GM19467 (cell line): ENCODE results near the gene FHIT.

Experiments used
- ATAC-seq: cut with Tn5 transposase; IDR thresholded peaks from one replicate; pipeline ENCODE4 v1.9.1; 2021; ENCODE audit warnings: mild to moderate bottlenecking, moderate library complexity; ENCODE audit not compliant: unreplicated experiment

FHIT gene

DNA sequence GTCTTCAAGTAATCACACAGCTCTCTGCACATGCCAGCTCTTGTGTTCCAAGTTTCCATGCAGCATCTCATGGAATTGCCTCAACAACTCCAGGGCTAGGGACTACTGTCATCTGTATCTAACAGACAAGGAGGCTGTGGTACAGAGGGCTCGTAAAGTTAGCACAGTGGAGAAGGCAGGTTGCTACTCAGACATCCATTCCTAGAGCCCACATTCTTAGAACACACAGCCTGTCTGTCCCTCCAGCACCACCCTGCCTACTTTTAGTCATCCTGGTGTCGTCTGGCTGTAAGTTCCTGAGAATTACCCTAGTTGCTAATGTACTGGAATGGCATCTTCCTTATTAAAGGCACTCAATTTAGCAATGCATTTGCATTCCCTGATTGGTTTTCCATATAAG lies 862.5 kb downstream of the FHIT start:
- ATAC-seq, result no peak

DNA sequence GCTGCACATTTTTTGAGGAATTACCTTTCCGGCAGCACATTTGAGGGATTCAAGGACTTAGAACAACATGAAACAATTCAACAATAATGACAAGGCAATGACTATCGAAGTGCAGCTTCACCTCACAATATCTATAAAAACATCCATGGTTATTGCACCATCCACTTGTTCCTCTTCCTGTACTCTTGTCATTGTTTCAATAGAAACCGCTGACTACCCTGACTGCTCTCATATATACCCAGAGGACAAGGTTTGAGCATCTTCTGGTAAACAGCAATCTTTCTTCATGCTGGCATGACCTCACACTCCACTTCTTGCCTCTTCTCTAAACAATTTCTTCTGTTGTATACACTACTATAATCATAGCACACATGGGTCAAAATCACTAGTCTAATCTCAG lies 864.9 kb downstream of the FHIT start:
- no peak for ATAC-seq

DNA sequence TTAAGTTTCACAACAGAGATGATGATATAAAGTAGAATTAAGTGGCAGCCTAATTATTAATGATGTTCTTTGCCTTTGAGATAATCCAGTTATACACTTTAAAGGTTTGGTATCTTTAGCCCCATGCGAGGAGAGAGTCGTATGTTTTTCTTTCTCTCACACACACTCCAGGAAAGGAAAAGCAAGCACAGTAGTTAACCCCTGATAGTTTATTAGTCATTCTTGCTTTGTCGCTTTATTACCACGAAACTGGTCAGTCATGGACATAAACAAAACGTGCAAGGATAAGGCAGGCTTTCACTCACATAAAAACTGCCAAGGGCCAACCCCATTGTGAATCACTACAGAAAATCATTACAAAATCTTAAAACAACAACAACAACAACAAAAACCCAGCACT lies 866.9 kb downstream of the FHIT start:
- no peak for ATAC-seq

DNA sequence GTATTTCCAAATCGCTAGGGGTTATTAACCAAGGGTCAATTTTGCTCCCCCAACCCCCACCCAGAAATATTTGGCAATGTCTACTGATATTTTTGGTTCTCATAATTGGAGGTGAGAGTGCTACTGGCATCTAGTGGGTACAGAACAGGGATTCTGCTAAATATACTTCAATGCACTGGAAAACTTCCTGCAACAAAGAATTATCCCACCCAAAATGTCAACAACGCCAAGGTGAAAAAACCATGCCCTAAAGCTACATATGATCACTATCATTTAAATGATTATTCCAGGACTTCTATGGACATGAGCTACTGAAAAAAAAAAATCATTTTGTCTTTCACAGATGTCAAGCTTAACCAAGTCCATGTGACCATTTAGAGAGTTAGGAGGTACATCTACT lies 867.9 kb downstream of the FHIT start:
- no peak for ATAC-seq

DNA sequence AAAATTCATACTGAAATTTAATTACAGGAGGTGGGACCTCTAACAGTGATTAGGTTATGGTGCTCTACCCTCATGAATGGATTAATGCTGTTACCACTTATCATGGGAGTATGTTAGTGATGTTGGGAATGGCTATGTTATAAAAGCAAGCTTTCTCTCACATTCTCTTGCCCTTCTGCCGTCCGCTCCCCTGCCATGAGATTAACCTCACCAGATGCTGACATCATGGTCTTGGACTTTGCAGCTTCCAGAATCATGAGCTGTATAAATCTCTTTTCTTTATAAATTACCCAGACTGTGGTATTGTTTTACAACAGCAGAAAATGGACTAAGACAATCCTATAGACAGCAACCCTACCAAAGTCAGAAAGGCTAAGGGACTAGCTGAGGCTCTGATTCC lies 884.8 kb downstream of the FHIT start:
- ATAC-seq, result no peak

DNA sequence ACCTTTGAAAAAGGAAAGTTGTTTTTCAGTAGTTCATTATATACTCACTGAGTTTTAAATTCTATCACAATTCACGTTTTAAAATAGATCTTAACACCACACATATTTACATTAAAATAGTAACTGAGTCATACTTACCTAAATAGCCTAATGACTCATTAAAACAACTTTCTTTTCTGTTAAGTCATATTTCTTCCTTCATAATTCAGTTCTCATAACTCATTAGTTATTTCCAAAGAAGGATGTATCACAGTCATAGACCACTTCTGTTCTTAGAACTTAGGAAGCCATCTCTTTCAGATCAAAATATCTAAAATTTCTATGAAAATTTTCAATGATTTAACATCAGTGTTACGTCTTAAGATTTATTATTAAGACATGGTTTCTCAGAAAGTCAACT lies 885.9 kb downstream of the FHIT start:
- ATAC-seq, result no peak

DNA sequence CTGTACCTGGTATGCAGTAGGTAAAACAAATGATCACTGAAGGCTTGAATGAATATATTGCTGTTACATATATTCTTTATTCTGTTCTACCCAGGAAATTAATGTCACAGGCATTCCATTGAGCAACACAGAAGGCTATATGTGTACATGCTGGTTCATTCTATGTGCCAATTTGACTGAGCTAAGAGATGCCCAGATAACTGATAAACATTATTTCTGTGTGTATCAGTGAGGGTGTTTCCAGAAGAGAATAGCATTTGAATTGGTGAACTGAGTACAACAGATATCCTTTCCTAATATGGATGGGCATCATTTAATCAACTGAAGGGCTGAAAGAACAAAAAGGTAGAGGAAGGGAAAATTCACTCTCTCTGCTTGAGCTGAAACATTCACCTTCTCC lies 886.8 kb downstream of the FHIT start:
- ATAC-seq, result no peak

DNA sequence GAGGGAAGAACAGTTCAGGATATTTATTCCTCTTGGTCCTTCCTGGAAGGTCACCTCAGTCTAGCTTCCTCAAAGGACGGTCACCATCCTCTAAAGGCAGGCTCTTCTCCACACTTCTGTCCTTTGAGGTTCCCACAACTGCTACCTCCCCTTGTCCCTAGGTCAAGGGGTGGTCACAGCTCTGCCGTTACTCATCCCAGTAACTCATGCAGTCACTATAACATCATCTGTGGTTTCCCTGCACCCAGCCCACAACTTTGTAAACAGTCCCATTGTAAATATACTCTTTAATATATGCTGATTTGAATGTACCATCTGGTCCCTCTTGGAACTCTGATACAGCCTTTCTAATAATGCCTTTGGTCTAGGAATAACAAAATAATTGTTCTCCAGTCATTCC lies 887.4 kb downstream of the FHIT start:
- no peak for ATAC-seq

DNA sequence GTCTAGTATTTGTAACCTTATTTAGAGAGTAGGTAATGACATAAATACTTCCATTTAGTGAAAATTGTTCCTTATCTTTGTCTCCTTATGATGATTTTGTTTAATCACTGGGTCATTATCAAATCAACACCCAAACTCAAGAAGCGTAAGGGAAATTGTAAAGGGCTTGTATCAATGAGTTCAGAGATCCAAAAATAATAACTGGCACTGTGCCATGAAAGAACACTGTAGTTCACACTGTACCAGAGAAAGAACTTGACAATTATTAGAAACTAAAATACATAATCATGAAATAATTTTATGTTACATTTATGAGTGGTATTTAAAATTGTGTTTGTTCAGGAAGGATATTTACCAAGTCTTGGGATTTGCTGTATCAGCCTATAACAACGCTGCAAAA lies 895.4 kb downstream of the FHIT start:
- no peak for ATAC-seq

DNA sequence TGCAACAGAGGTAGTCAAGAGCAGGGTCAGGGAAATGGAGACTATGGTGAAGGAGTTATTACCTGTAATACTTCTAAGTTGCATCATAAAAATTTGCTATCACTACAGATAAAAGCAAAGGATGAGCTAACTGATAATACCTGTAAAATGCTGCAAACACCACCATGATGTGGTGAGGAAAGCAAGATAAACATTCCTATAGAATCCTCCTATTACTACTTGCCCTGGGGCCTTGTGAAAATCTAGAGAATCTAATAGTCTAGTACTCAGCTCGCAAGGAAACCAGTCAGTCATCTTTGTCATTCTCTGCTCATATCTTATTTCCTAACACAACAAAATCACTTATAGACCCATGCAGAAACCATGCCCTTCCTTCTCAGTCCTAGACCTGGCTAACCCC lies 899.8 kb downstream of the FHIT start:
- no peak for ATAC-seq

DNA sequence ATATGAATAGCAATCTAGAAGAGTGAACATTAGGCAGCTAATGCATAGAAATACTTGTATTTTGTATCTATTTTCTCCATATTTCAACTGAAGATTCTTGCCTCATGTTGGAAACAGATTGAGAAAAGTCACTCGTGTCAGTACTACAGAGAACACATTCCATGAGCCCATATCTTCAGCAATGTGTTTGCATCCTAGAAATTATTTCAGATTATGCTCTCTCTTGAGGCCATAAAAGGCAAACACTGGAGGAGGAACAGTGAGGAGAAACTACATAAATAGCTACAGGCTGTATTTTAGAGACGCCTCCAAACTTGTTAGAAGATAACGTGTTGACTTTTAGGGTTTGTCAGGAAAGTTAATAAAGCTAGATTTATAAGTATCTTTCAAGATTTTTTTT lies 906.9 kb downstream of the FHIT start:
- no peak for ATAC-seq

DNA sequence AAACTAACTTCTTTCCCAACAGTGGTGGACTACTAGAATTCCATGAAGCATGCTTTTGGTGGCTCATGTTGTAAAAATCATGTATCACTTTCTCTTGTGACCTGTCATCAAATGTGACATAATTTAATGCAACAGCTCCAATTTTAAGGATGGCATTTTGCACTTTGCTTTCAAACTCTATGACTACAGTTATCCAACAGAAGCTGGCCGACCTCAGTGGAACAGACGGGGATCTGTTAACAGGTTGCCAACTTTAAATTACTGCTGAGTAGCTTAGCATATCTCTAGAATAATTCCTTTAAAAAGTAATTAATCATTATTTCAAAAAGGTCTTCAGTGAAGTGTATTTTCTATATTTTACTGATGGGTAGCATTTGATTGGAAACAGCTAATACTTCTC lies 907.4 kb downstream of the FHIT start:
- no peak for ATAC-seq

DNA sequence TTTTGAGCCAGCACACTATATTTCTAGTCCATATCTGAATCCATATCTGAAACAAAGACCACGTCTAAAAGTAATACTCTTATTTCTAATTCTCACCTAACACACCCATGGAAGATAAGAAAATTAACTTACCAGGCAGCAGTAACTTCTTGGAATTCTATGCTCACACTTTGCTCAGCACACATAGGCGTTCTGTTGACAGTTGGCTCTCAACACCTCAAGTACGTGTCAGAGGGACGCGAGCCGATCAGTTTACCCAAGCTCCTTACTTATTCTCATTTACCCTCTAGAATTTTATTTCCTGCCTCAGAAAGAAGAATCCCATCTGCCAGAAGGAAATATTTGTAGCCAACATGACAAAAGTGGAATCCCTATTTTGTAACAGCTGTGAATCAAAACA lies 911.9 kb downstream of the FHIT start:
- no peak for ATAC-seq

DNA sequence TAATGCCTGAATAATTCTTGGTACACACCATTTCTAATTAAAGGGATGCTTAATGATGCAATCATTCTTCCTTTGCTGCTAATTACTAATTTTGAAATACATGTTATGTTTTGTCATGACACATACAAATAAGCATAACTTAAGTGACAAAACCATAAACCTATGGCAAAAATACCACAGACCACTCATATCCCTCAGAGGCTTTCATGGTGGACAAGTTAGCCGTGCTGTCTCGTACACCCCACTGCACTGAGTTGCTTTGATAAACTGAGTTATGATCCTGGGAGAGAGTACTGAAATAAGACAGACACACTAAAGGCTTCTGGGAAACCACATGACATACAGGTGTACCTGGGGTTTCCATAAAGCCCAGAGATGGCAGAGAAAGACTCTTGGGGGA lies 913.8 kb downstream of the FHIT start:
- ATAC-seq, result no peak

DNA sequence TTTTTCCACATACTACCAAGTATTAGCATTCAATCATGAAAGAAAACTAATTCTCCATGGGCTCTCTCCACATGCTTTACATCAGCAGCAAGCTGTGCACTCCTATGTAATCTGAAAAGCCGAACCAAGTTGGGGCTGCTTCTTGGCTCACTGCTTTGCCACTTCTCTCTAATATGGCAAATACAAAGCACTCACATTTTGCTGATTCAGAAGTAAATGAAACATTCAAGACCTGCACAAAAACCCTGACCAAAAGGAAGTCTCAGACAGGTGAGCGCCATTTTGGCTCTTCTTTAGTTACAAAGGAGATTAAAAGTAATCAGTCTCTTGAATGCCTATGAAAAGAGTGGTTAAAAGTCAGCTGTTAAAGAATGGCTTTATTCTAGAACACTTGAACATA lies 915.2 kb downstream of the FHIT start:
- no peak for ATAC-seq

DNA sequence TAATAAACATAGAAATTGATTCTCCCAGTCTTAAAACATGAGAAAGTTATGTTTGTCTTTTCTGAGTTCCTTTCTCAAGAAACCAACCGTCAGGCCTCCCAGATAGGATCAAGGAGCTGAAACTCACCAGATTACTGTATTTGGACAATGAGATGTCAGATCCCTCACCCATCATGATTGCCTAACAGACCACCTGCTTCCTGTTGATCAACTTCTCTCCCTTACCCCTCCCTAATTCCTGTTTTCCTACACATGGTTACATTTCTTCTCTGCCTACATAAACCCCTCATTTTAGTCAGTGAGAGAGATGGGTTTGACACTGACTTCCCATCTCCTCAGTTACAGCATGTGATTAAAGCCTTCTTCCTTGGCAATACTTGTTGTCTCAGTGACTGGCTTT lies 917.5 kb downstream of the FHIT start:
- no peak for ATAC-seq

DNA sequence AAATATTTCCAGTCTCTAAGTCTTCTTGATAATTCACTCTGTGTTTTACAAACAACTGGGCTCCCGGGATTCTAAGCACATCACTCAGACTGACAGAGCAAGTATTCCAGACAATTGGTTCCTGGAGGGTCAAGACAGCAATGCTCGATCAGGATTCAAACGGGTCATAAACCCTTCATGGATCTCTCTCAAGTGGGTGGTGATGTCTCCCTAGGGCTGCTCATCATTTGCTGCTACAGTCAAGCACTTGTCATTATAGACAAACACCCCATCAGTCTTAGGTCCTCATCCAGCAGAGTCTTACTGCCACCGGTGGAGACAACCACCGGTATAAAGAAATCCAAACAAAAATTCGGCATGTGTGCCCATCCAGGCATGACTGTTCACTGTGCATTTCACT lies 921.1 kb downstream of the FHIT start:
- ATAC-seq, result no peak

DNA sequence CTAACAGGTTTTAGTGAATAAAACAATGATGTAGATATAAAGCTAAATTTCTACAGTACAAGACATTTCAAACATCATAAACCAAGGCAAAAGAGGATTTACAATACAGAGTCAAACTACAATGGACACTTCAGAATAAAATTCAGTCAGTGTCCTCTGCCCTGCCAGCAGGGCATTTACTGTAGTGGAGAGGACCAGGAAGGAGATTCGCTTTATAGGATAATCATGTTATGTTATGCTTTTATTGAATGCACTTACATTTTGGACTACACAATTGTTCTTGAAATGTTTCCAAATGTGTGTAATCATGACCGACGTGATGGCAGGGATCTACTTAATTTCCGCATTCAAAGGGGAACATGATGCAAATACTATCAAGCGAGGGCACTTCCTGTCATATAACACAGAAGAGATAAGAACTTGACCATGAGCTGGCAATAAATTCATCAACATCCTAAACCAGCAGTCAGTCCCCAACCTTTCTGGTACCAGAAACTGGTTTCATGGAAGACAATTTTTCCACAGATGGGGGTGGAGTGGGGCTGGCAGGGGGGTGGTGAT lies 925.6 kb downstream of the FHIT start:
- no peak for ATAC-seq

DNA sequence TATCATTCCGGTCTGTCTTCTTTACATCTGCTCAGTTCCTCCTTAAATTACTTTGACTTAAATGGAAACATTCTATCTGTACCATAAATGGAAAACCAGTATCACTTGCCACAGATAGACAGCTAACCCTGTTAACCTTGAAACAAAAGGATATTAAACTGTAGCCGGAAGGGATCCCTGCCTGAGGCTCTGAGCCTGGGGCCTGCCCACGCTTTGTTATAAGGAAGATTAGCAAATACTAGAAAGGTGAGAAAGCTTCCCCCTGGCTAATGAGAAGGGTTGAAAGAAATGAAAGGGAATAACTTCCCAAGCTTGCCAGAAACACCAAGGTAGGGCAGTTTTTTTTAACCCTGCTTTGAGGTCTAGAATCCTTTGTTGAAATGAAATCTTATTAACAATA lies 927.6 kb downstream of the FHIT start:
- no peak for ATAC-seq

DNA sequence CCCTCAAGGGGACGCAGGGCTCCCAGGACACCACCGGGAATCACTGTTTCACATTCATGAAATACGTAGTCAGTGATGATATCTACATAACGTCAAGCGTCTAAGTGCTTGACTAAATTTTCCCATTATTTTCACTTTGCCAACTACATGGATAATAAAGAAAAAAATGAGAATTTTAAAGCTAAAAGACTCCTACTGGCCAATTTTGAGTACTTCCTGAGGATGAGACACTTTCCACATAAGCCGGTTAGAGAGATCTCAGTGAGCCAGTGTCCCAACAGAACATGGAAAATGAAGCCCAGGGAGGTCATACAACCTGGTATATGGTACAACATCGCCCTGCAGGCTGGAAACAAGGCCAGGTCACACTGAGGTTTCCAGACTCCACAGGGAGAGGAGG lies 928.1 kb downstream of the FHIT start:
- ATAC-seq, result no peak

DNA sequence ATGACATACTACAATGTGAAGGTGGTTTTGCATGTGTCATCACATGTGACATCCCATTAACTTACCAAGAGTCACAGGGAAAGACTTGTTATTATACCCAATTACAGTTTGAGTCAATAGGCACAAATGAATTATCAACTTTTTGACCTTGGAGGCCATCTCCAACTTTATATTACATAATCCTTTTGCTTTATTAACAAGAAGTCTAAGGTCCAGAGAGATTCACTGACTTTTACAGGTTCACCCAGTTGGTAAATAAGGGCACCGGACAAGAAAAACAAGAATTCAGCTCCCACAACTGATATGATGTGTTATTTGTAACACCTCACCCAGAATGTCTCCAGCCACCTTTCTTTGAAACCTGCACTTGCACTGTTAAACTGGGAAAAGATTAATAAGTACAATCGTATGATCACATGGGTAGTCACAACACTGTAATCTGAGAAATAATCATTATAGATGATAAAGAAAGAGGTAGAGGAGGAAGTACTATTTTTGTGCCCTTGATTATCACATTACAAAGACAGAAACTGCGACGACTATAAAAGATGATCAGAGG lies 928.9 kb downstream of the FHIT start:
- ATAC-seq, result no peak

DNA sequence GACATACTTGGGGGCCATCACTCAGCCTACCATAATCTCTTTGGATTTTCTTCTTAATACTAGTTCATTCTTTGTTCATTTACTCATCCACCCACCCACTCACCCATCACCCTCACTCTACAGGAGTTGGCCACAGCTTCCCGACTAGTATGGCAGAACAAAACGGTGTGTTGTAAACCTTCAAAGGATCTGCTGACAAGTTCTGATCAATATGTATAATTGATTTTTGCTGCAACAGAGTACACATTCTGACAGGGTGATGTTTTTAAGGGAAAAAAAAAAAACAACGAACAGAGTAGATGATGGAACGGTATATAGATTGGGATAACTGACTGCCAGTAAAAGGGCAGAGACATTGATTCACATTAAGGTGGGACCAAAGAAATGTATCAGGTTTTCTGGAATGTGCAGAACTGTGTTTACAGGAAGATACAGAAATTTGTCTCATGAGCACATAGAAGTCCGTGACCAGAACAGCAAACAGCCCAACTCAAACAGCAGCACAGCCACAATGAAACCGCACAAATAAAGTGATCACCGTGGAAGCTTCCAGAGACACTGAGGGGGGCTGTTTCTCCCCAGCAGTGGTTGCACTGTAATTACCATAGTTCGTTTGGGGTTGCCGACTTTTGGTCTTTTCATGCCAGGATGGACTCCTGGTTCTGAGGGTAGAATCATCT lies 931.9 kb downstream of the FHIT start:
- no peak for ATAC-seq
